Amygdala (tissue), 56 donors: ENCODE measurements around the gene PROSER3.

Experiments
- DNase-seq, 56 donors: peaks; one replicate each; lab custom pipeline; 2025; lab: John Stamatoyannopoulos, UW

Gene PROSER3

DNA sequence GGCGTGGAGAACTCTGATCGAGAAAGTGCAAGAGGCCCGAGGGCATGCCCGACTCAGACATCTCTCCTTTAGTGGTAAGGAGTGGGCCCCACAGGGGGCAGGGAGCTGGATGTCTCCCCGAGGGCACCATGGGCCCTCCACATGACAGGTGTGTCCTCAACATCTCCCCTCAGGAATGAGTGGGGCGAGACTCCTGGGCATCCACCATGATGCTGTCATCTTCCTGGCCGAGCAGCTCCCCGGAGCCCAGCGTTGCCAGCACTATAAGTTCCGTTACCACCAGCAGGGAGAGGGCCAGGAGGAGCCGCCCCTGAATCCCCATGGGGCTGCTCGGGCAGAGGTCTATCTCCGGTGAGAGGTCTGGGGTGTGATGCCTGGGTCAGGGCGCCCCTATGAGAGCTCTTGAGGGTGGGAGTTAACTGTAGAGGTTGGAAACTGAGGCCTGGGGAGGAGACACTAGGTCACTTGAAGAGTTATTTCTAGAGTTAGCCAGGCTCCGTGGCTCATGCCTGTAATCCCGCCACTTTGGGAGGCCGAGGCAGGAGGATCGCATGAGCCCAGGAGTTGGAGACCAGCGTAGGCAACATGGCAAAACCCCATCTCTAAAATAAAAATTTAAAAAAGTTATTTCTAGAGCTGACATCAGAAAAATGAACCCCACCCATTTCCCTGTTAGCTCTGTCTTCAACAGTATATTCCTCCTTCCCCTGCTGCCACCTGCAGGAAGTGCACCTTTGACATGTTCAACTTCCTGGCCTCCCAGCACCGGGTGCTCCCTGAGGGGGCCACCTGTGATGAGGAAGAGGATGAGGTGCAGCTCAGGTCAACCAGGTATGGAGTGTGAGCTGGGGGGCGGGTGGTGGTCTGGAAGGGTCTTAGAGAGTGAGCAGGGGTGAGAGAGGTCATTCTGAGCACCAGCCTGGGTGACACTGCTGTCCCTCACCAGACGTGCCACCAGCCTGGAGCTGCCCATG, 20.8 kb upstream of the PROSER3 start:
- DNase-seq = no peak

- DNase-seq = no peak
These were observed 19.7 kb upstream of the PROSER3 start for GRCh38 chr19:35738021-35738886.

DNA sequence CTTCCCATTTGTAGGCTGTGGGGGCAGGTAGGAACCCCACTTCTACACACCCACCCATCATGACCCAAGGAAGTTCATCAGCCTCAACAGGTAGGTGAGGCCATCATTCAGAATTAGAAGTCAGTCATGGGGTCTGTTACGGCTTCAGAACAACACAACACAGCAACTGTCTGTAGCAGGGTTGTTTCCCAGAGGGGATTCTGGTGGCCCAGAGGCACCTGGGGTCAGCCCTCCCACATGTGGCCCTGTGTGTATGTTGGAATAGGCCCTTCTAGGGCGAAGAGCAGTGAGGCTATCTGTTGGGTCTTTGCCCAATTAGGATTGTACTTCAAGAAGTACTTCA, 19.1 kb upstream of the PROSER3 start:
- no peak for DNase-seq

DNA sequence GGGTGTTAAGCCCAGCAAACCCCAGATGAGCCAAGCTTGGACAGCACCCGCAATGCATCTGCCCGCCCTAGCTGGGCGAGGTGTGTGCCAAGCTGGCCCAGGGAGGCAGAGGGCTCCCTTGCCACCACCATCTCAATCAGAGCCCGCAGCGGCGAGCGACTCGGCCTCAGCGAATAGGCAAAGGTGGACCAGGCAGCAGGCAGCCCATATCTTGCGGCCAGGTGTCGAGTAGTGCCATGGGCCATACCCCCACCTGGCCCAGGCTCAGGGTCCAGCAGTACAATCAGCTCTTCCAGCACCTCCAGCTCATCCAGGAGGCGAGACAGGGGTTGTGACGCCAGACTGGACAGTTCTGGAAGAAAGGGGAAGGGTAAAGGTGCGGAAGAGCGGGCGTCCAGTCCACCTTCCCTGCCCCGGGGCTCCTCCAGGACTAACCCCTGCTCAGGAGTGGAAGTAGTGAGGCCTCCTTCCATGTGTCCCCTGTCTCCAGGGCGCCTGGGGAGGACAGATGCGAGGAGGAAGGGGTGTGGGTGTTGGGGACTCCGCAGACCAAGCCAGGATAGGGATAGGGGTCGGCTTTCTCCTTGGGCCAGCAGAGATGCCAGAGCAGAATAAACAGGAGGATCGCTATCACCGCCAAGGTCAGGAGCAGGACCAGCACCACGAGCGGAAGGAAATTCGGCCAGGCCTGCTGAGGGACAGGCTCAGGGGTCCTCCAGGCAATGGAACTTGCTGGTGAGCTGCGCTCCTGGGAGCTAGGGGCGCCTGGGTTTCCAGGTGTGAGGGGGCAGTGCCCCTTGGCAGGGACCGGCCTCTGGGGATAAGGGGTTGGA, 18.5 kb upstream of the PROSER3 start:
- DNase-seq = no peak

- no peak for DNase-seq
These were observed 17.9 kb upstream of the PROSER3 start for GRCh38 chr19:35740108-35740422.

GRCh38 chr19:35740423-35741202, 17.4 kb upstream of the PROSER3 start:
- DNase-seq = peak; percentile 59 to 99 (median 96)

DNA sequence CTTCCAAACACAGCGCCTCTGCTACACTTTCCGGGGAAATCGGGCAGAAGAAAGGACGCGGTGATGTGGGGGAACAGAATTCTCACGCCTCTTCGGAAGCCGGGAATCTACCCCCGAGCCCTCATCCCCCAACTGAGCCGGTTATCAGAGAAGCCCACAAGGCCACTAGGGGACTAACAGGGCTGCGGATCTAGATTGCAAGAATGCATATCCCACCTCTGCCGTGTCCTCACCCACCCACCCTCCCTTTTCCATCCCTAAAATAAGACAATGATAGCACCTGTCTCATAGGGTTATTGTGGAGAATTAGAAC, 16.8 kb upstream of the PROSER3 start:
- DNase-seq = no peak

GRCh38 chr19:35742121-35742724, 15.8 kb upstream of the PROSER3 start, which contains the start of gene IGFLR1:
IGFLR1 (minus strand) TSS chr19:35742452; CDS start chr19:35741180, 1,272 bp downstream.
- peak in 9 of 56 donors; percentile 3 to 50 (median 14) for DNase-seq

DNA sequence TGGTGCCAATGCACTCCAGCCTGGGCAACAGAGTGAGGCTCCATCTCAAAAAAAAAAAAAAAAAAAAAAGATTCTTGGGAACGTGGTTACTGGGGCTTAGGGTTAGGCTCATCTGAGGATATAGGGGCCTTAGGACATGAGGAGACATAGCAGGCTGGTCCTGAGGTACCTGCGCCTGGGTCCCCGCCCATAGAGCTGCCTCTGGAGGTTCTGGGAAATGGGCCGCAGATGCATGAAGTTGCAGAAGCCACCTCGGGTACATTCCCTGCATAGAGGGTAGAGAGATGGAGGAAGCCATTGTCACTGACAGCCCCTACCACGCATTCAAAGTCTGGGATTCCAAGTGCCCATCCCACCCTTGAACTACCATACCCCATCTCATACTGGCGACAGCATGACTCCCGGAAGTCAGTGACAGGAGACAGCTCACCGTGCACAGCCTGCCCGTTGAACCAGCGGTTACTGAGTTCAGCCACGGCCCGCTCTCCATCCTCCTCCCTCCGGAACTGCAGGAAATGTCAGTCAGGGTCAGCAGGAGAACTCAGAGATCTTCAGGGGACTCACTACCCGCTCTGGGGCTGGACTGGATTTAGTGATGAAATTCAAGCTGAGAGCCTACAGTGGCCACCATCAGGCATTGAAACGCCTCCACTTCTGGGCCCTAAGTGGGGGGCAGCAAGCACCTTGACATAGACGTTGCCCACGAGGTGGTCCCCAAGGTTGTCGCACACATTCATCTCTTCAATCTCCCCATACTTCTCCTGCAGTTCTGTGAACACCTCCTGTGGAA, 14.1 kb upstream of the PROSER3 start:
- DNase-seq = no peak

DNA sequence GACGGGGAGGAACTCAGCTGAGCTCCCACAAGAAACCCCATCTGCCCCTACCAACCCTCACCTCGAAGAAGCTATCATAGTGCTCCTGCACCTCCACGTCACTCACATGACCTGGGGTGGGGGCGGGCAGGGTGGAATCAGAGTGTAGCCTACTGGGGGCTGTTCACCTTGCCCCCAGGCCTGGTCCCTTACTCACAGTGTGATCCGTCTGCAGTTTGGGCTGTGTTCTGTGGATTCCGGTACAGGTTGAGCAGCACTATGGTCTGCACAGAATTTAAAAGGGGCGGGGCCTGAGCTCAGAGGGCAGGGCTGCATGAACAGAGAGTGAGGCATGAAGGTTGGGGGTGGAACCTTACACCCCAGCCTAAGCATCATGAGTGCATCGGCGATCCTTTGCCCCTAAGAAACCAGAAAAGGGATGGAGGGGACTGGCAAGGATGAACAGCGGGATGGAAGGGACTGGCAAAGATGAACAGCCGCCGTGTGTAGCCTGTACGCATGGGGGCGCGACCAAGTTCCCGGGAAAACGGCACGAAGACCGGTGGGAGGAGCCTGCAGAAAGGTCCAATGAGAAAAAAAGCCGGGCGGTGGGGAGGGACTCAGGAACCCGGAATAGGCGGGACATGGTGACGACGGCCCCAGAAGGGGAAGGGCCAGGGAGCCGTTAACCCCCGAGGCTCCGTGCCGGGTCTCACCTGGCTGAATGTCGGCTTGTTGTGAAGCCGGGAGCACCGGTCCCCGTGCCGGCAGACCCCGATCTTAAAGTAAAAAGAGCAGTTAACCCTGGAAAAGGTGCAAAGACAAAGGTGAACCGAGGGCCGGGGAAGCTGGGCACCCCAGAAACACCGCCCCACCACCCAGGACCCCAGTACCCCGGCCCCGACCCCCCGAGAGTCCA, 13.3 kb upstream of the PROSER3 start:
- peak; percentile 62 to 98 (median 91) for DNase-seq

- peak; percentile 62 to 99 (median 96) for DNase-seq
These were observed 12.5 kb upstream of the PROSER3 start, which contains the start of the genes PSENEN and U2AF1L4 for GRCh38 chr19:35745328-35746086. PSENEN (plus strand) TSS chr19:35745651; CDS start chr19:35745931, 280 bp downstream. U2AF1L4 (minus strand) TSS chr19:35745418; CDS start chr19:35745391, 27 bp downstream.

DNA sequence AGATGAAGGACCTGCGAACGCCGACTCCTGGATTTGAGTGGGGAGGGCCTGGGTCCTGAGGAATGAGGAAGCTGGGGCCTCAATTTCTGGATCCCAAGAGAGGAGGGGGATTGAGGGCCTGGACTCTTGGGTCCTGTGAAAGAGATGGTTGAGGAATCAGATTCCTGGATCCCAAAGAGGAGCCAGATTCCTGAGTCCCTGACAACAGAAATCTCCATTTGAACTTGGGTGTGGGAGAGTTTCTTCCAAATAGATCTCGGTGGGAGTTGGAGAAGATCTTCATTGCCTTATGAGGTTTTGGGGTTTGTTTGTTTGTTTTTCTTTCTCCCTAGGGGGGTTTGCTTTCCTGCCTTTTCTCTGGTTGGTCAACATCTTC, 11.9 kb upstream of the PROSER3 start:
- no peak for DNase-seq

- no peak for DNase-seq
These were observed 11.4 kb upstream of the PROSER3 start for GRCh38 chr19:35746531-35746930.

GRCh38 chr19:35748106-35749020, 9.6 kb upstream of the PROSER3 start, which contains the start of gene LIN37:
LIN37 (plus strand) TSS chr19:35748576; CDS start chr19:35748725, 149 bp downstream.
- DNase-seq = peak; percentile 91 to 100 (median 99)

GRCh38 chr19:35750167-35750566, 7.8 kb upstream of the PROSER3 start:
- no peak for DNase-seq
